Mucosa of descending colon (tissue), 3 donors: ENCODE measurements around the gene BABAM1. TPM values are rescaled to one million over a fixed set of nuclear protein-coding genes. Genes with fewer than 3 reads are reported as not detected.
A peak's percentile ranks its signal among the peaks of the same experiment; 100 is the strongest.

ENCODE experiments used
- ATAC-seq: fragments of 200-7000 bp; cut with Tn5 transposase; one replicate; pipeline ENCODE4 v1.9.1; 2020; ENCODE audit warnings: mild to moderate bottlenecking, moderate library complexity
- DNase-seq, 3 donors: peaks; one replicate each; pipeline ENCODE4 v3.0.0-alpha.2; 2020
- H3K36me3 ChIP-seq: fragments of 200-600 bp; one replicate; pipeline ENCODE4 v1.8.0; 2021; ENCODE audit warnings: low read depth, mild to moderate bottlenecking
- H3K4me1 ChIP-seq: fragments of 200-600 bp; one replicate; pipeline ENCODE4 v1.8.0; 2021; ENCODE audit warnings: low read depth, mild to moderate bottlenecking
- H3K4me3 ChIP-seq: fragments of 200-600 bp; one replicate; pipeline ENCODE4 v1.8.0; 2021; ENCODE audit warnings: mild to moderate bottlenecking
- H3K9me3 ChIP-seq: fragments of 200-600 bp; one replicate; pipeline ENCODE4 v1.8.0; 2021; ENCODE audit warnings: mild to moderate bottlenecking
- intact Hi-C, 2 donors: fragments of 100-400 bp; cut with DNase I in 1 of 2; cut with micrococcal nuclease in 1 of 2; formaldehyde crosslinking; loops; one replicate each; pipeline versions ENCODE4 v1.11.0 to v1.11.1; 2022; cut with DNase I, micrococcal nuclease
- total RNA-seq, 3 donors: library from RNA; stranded (reverse); fragmentation: NEBNext Ultra II Directional in 2 of 3; extraction: Animal tissue kit (Norgen Biotek cat#: 25700) in 2 of 3; gene quantifications; one replicate each; pipeline versions ENCODE4 v1.2.1 to v1.2.4, GENCODE V29; 2021 to 2023
- TF ChIP-seq, protein P1 (sequence below): fragments of 200-600 bp; IDR thresholded peaks from one replicate; pipeline ENCODE4 v1.8.0; 2022; ENCODE audit warnings: antibody characterized with exemption, mild to moderate bottlenecking
- donor health status: DM: no; HTN: no; CAD: no; lungs with moderate emphysema.
- donor health status: DM: no; HTN: no; CAD: no.
- donor health status: DM: no; HTN: yes; CAD: no.

BABAM1 gene
- total RNA-seq, 3 donors from 2014 or later, result 64.6 to 80.3 (median 76.2) TPM

DNA sequence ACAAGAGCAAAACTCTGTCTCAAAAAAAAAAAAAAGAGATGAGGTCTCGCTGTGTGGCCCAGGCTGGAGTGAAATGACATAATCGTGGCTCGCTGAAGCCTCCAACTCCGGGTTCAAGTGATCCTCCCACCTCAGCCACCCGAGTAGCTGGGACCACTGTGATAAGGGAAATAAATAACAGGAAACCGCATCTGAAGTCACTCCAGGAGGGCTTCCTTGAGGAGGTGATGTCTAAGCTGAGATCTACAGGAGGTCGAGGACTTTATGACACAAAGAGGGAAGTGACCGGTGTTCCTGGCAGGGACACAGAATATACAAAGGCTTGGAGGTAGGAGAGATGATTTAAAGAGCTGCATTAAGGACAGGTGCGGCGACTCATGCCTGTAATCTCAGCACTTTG is 12.6 kb upstream of the BABAM1 start:
- TF ChIP-seq, protein P1, sequence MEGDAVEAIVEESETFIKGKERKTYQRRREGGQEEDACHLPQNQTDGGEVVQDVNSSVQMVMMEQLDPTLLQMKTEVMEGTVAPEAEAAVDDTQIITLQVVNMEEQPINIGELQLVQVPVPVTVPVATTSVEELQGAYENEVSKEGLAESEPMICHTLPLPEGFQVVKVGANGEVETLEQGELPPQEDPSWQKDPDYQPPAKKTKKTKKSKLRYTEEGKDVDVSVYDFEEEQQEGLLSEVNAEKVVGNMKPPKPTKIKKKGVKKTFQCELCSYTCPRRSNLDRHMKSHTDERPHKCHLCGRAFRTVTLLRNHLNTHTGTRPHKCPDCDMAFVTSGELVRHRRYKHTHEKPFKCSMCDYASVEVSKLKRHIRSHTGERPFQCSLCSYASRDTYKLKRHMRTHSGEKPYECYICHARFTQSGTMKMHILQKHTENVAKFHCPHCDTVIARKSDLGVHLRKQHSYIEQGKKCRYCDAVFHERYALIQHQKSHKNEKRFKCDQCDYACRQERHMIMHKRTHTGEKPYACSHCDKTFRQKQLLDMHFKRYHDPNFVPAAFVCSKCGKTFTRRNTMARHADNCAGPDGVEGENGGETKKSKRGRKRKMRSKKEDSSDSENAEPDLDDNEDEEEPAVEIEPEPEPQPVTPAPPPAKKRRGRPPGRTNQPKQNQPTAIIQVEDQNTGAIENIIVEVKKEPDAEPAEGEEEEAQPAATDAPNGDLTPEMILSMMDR, result no peak
- Histone ChIP-seq H3K36me3 (no peaks in the 10 kb centered on the region), H3K4me3 (no peak overlapping the region), H3K9me3 (no peaks in the 10 kb centered on the region), H3K4me1 (peaks cover 2% of the 10 kb centered on the region)
- ATAC-seq, result no peak
- intact Hi-C loops, result no loop called here
- DNase-seq, result no peak

GRCh38 chr19:17255150-17255621 is 12.1 kb upstream of the BABAM1 start:
- DNase-seq (no peak), ATAC-seq (peak; percentile 54)
- TF ChIP-seq, protein P1, result no peak
- no peaks in the 10 kb centered on the region for H3K4me1 ChIP-seq
- H3K9me3 ChIP-seq, result no peaks in the 10 kb centered on the region
- H3K4me3 ChIP-seq, result no peak overlapping the region
- intact Hi-C loops, result no loop called here
- no peaks in the 10 kb centered on the region for H3K36me3 ChIP-seq

DNA sequence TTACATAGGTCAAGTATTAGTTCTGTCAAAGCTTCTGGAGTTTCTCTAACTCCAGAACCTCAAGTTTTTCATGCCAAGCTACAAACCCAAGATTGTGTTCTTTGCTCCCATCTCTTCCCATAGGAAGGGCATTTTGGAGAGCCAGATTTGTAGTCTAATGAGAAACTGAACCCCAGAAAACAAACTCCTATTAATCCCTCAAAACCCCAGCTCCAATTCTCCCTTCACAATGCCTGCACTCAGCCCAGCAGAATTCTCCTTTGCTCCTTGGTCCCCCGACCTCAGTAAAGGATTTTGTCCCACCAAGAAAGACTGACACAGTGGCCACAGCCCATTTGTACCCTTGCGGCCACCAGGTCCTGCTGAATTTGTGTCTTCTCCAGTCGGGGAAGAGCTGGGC is 11.1 kb upstream of the BABAM1 start:
- Histone ChIP-seq H3K4me1 (no peaks in the 10 kb centered on the region), H3K9me3 (no peaks in the 10 kb centered on the region), H3K4me3 (no peak overlapping the region), H3K36me3 (no peaks in the 10 kb centered on the region)
- no peak for ATAC-seq
- DNase-seq, result no peak
- TF ChIP-seq, protein P1, result no peak
- intact Hi-C loops, result no loop called here

DNA sequence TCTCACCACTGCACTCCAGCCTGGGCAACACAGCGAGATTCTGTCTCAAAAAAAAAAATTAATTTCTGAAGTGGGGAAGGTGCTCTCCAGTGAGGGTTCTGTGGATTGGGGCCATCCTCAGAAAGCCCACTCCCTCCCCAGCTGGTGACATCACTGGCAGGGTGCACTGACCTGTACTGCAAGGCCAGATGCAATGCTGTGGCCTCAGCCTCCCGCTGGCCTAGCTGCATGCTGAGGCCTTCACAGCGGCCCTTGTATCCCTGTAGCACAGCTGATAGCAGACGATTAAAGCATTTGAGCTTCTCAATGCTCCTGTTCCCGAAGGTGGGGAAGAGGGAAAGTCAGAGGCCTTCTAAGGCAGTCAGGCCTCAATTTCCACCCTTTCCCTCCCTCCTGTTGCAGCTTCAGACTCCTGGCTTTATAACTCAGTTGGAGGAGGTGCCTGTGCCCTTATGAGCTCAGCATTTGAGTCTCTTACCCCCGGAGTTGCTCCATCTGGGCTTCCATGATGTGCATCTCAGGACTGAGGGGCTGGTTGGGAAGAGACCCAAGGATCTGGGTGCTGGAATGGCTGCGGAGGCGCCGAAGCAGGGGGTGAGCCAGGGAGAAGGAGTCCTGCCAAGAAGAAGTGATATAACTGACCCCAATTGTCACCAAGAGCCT is 8.0 kb upstream of the BABAM1 start:
- TF ChIP-seq, protein P1, result no peak
- no peak for ATAC-seq
- Histone ChIP-seq H3K36me3 (no peaks in the 10 kb centered on the region), H3K9me3 (no peaks in the 10 kb centered on the region), H3K4me3 (no peak overlapping the region), H3K4me1 (no peaks in the 10 kb centered on the region)
- DNase-seq, result no peak
- intact Hi-C loops, result no loop called here

GRCh38 chr19:17259934-17260333 is 7.3 kb upstream of the BABAM1 start:
- no peak for DNase-seq
- H3K4me1 ChIP-seq, result no peaks in the 10 kb centered on the region
- no peaks in the 10 kb centered on the region for H3K9me3 ChIP-seq
- intact Hi-C loops, result no loop called here
- no peaks in the 10 kb centered on the region for H3K36me3 ChIP-seq
- ATAC-seq, result no peak
- TF ChIP-seq, protein P1, result no peak
- no peak overlapping the region for H3K4me3 ChIP-seq
